IMR-90 (cell line): ENCODE data around the gene MRPS7. TPM values are rescaled to one million over a fixed set of nuclear protein-coding genes. Genes with fewer than 3 reads are reported as not detected.
"Not testable (repeated sequence)": the region's sequence is repeated elsewhere in the genome, so short reads cannot be mapped to it uniquely, and the experiment has no call there.

Experiments used
- ATAC-seq: fragments of 200-7000 bp; cut with Tn5 transposase; 2 replicates; pipeline ENCODE4 v1.9.1; 2020; ENCODE audit warnings: low read depth, mild to moderate bottlenecking, moderate library complexity
- BruUV-seq: library from RNA; stranded (reverse); fragments of 400-500 nt; replicated peaks from 2 replicates; lab custom pipeline; 2021; lab: Mats Ljungman, UMichigan
- CTCF ChIA-PET: fragments of 300-600 bp; formaldehyde crosslinking; extraction: SDS; loops from one replicate; lab custom pipeline; 2021; ENCODE audit warnings: antibody characterized with exemption; lab: Yijun Ruan, JAX
- POLR2A ChIA-PET: fragments of 300-600 bp; sonication (Branson Sonifier 250); formaldehyde crosslinking; loops from one replicate; lab custom pipeline; 2022; ENCODE audit warnings: antibody characterized with exemption; ENCODE audit not compliant: unreplicated experiment; lab: Charles Lee
- DNase-seq: peaks from one replicate; pipeline ENCODE4 v3.0.0; 2013
- H2AFZ ChIP-seq: replicated peaks from 2 replicates; pipeline ENCODE3; 2013; ENCODE audit warnings: low read length, mild to moderate bottlenecking; ENCODE audit not compliant: poor library complexity
- H2AK5ac ChIP-seq: 2 replicates; pipeline ENCODE4 v1.6.1; 2013; ENCODE audit warnings: low read depth, low read length, inconsistent platforms
- H2AK9ac ChIP-seq: replicated peaks from 2 replicates; pipeline ENCODE3; 2013; ENCODE audit warnings: mild to moderate bottlenecking, low read depth, low read length, moderate library complexity; ENCODE audit not compliant: poor library complexity
- H2BK120ac ChIP-seq: 2 replicates; pipeline ENCODE4 v1.6.1; 2013; ENCODE audit warnings: low read depth, low read length, inconsistent platforms
- H2BK15ac ChIP-seq: 3 replicates; pipeline ENCODE4 v1.6.1; 2013; ENCODE audit warnings: low read depth, low read length, inconsistent platforms
- H2BK20ac ChIP-seq: 2 replicates; pipeline ENCODE4 v1.6.1; 2013; ENCODE audit warnings: low read depth, mild to moderate bottlenecking, inconsistent platforms, low read length, moderate library complexity
- H2BK5ac ChIP-seq: 2 replicates; pipeline ENCODE4 v1.6.1; 2013; ENCODE audit warnings: mild to moderate bottlenecking, low read depth, low read length, inconsistent platforms; ENCODE audit not compliant: poor library complexity, severe bottlenecking
- H3K14ac ChIP-seq: replicated peaks from 2 replicates; pipeline ENCODE4 v1.6.1; 2013; ENCODE audit warnings: low read depth, low read length, inconsistent platforms
- H3K18ac ChIP-seq: 2 replicates; pipeline ENCODE4 v1.6.1; 2013; ENCODE audit warnings: low read depth, low read length, control low read depth
- H3K23ac ChIP-seq: 2 replicates; pipeline ENCODE4 v1.6.1; 2013; ENCODE audit warnings: low read depth, low read length, inconsistent platforms
- H3K27ac ChIP-seq: 2 replicates; pipeline ENCODE4 v1.5.1; 2013; ENCODE audit warnings: mild to moderate bottlenecking, control low read depth, low read length; ENCODE audit not compliant: insufficient read depth
- H3K27me3 ChIP-seq: 2 replicates; pipeline ENCODE4 v1.6.1; 2013; ENCODE audit warnings: low read length; ENCODE audit not compliant: control insufficient read depth, insufficient read depth
- H3K36me3 ChIP-seq: 2 replicates; pipeline ENCODE4 v1.6.1; 2013; ENCODE audit warnings: low read length, mixed read lengths; ENCODE audit not compliant: control insufficient read depth, insufficient read depth
- H3K4ac ChIP-seq: 2 replicates; pipeline ENCODE4 v1.6.1; 2013; ENCODE audit warnings: low read depth, low read length, inconsistent platforms
- H3K4me1 ChIP-seq: 2 replicates; pipeline ENCODE4 v1.6.1; 2013; ENCODE audit warnings: low read length, mixed read lengths; ENCODE audit not compliant: control insufficient read depth, insufficient read depth
- H3K4me2 ChIP-seq: 2 replicates; pipeline ENCODE4 v1.6.1; 2013; ENCODE audit warnings: low read depth, mild to moderate bottlenecking, control low read depth, low read length, moderate library complexity
- H3K4me3 ChIP-seq: 2 replicates; pipeline ENCODE4 v1.5.1; 2013; ENCODE audit warnings: low read depth, mild to moderate bottlenecking, control low read depth, low read length, moderate library complexity; ENCODE audit not compliant: insufficient read depth
- H3K56ac ChIP-seq: 2 replicates; pipeline ENCODE4 v1.6.1; 2013; ENCODE audit warnings: low read length, inconsistent platforms; ENCODE audit not compliant: insufficient read depth; ENCODE audit errors: extremely low read depth
- H3K79me1 ChIP-seq, 2 experiments: 2 replicates each; pipeline ENCODE4 v1.6.1; 2013; ENCODE audit warnings: low read length in 2 of 2, inconsistent platforms in 1 of 2, low read depth in 1 of 2
- H3K9ac ChIP-seq: 2 replicates; pipeline ENCODE4 v1.6.1; 2013; ENCODE audit warnings: low read depth, low read length, control low read depth
- H3K9me1 ChIP-seq: 2 replicates; pipeline ENCODE4 v1.6.1; 2013; ENCODE audit warnings: low read length, inconsistent platforms; ENCODE audit not compliant: insufficient read depth
- H3K9me3 ChIP-seq: 2 replicates; pipeline ENCODE4 v1.6.1; 2013; ENCODE audit warnings: low read length; ENCODE audit not compliant: control insufficient read depth, insufficient read depth
- H4K20me1 ChIP-seq: 2 replicates; pipeline ENCODE4 v1.6.1; 2013; ENCODE audit warnings: low read length, inconsistent platforms; ENCODE audit not compliant: insufficient read depth
- H4K5ac ChIP-seq: 2 replicates; pipeline ENCODE4 v1.6.1; 2013; ENCODE audit warnings: mild to moderate bottlenecking, low read depth, low read length, control low read depth
- H4K8ac ChIP-seq, 2 experiments: 2 replicates each; pipeline ENCODE4 v1.6.1; 2013; ENCODE audit warnings: low read depth in 2 of 2, low read length in 2 of 2, control low read depth in 1 of 2, inconsistent platforms in 1 of 2
- H4K91ac ChIP-seq: 2 replicates; pipeline ENCODE4 v1.6.1; 2013; ENCODE audit warnings: low read depth, low read length, inconsistent platforms; ENCODE audit not compliant: insufficient read depth
- WGBS, 2 experiments: methylation state at CpG; one replicate each; pipeline versions ENCODE4 v1.1.5 to v1.1.7; 2013; ENCODE audit warnings: missing lambda C conversion rate in 2 of 2; ENCODE audit not compliant: insufficient read length in 1 of 2; ENCODE audit errors: extremely low coverage in 2 of 2; 5-methylcytosine and 5-hydroxymethylcytosine counted together
- dilution Hi-C: fragments of 300-500 bp; cut with HindIII; formaldehyde crosslinking; loops from one replicate; pipeline ENCODE4 v1.14.3; 2018; ENCODE audit warnings: low sequenced_read_pairs; ENCODE audit not compliant: unreplicated experiment
- in situ Hi-C: fragments of 300-500 bp; cut with MboI; formaldehyde crosslinking; loops from 3 replicates; pipeline ENCODE4 v1.14.3; 2019; ENCODE audit warnings: low sequenced_read_pairs, inconsistent platforms, mixed read lengths
- intact Hi-C: fragments of 100-400 bp; cut with micrococcal nuclease; formaldehyde crosslinking; loops from 2 replicates; pipeline ENCODE4 v1.10.0; 2022
- polyA plus RNA-seq, 3 experiments: library from polyadenylated mRNA; depleted of rRNA; stranded (reverse); fragments of >200 nt; gene quantifications; 2 replicates each; pipeline ENCODE4 v1.2.3, GENCODE V29; 2012; ENCODE audit warnings: low replicate concordance in 1 of 3
- total RNA-seq: library from RNA; depleted of rRNA; stranded (reverse); fragments of >200 nt; gene quantifications from 2 replicates; pipeline ENCODE4 v1.2.3, GENCODE V29; 2012

The MRPS7 gene
- total and polyA plus RNA-seq, 2 of the 4 experiments (the other 2 are of a cell fraction), result 55.9 to 60.5 TPM

DNA sequence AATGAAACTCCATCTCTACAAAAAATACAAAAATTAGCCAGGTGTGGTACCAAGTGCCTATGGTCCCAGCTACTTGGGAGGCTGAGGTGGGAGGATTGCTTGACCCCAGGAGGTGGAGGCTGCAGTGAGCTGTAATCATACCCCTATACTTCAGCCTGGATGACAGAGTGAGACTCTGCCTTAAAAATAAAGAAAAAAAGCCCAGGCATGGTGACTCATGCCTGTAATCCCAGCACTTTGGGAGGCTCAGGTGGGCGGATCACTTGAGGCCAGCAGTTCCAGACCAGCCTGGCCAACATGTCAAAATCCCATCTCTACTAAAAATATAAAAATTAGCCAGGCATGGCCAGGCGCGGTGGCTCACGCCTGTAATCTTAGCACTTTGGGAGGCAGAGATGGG is 18.5 kb downstream of the MRPS7 start:
- H3K14ac ChIP-seq, H4K91ac ChIP-seq, H3K56ac ChIP-seq, in situ Hi-C loops, H3K36me3 ChIP-seq, H3K4me2 ChIP-seq, H3K18ac ChIP-seq, H2AK9ac ChIP-seq, H2BK15ac ChIP-seq, POLR2A ChIA-PET, H2AK5ac ChIP-seq, H3K9me3 ChIP-seq, H3K9ac ChIP-seq, DNase-seq, H3K23ac ChIP-seq, H3K4ac ChIP-seq, intact Hi-C loops, H3K4me1 ChIP-seq, H3K79me1 ChIP-seq, H3K9me1 ChIP-seq, H4K20me1 ChIP-seq, H4K5ac ChIP-seq, H3K27me3 ChIP-seq, BruUV-seq, H2BK120ac ChIP-seq, H3K27ac ChIP-seq, H3K4me3 ChIP-seq, H4K8ac ChIP-seq, H2BK20ac ChIP-seq, dilution Hi-C loops, H2BK5ac ChIP-seq, H2AFZ ChIP-seq: not testable (repeated sequence)
- peak; percentile 65 for ATAC-seq
- CTCF ChIA-PET, result interaction anchor here (1.5 kb wide), 1 partner anchor 9 kb away, joined by 4 read pairs; the partner anchor contains the start of gene SLC25A19
- no CpG with 5 or more reads among the region's 4 CpGs for WGBS, 2 experiments
